HCT116 (cell line): ENCODE data around the gene TBC1D1. TPM values are rescaled to one million over a fixed set of nuclear protein-coding genes. Genes with fewer than 3 reads are reported as not detected.

ENCODE experiments used
- ATAC-seq: fragments of 200-7000 bp; cut with Tn5 transposase; 2 replicates; pipeline ENCODE4 v1.9.1; 2020; ENCODE audit warnings: mild to moderate bottlenecking, moderate library complexity
- BruUV-seq: library from RNA; stranded (reverse); fragments of 400-500 nt; replicated peaks from 2 replicates; lab custom pipeline; 2021; lab: Mats Ljungman, UMichigan
- CTCF ChIA-PET: fragments of 300-600 bp; sonication (Branson Sonifier 250); formaldehyde crosslinking; loops from one replicate; lab custom pipeline; 2021; ENCODE audit warnings: antibody characterized with exemption; lab: Charles Lee
- POLR2A ChIA-PET: fragments of 300-600, 350-600 bp; sonication (Branson Sonifier 250); formaldehyde crosslinking; loops from one replicate; lab custom pipeline; 2021; ENCODE audit warnings: antibody characterized with exemption; lab: Charles Lee
- RAD21 ChIA-PET, 2 experiments: fragments of 300-600 bp; sonication (Branson Sonifier 250); formaldehyde crosslinking; loops; one replicate each; lab custom pipeline; 2023; ENCODE audit warnings: low total read pairs in 2 of 2; ENCODE audit not compliant: uncharacterized antibody in 2 of 2, unreplicated experiment in 2 of 2, low non-redundant PET in 1 of 2; lab: Charles Lee
- DNase-seq: peaks from one replicate; pipeline ENCODE4 v3.0.0-alpha.2; 2010; ENCODE audit warnings: low read depth, low spot score
- H2AFZ ChIP-seq: fragments of 200-600 bp; shearing (Covaris generic), sonication (generic); 2 replicates; pipeline ENCODE4 v1.6.1; 2017; ENCODE audit warnings: low read depth, mixed run types, mixed read lengths, antibody characterized with exemption, low read length; ENCODE audit not compliant: poor library complexity, severe bottlenecking
- H3K27ac ChIP-seq: 2 replicates; pipeline ENCODE4 v1.5.1; 2012; ENCODE audit warnings: low read depth, low read length
- H3K27me3 ChIP-seq: fragments of 200-600 bp; sonication (generic); 2 replicates; pipeline ENCODE4 v1.6.1; 2016; ENCODE audit warnings: mixed run types, low read length, mixed read lengths; ENCODE audit not compliant: insufficient read depth
- H3K36me3 ChIP-seq, 2 experiments: fragments of 200-500 bp in 1 of 2; fragments of 200-600 bp in 1 of 2; sonication (Bioruptor generic) in 1 of 2; sonication (generic) in 1 of 2; 2 replicates each; pipeline versions ENCODE4 v1.5.1 to v1.6.1; 2014 to 2016; ENCODE audit warnings: low read length in 2 of 2, inconsistent platforms in 1 of 2, mixed read lengths in 1 of 2, mixed run types in 1 of 2; ENCODE audit not compliant: insufficient read depth in 2 of 2, control insufficient read depth in 1 of 2
- H3K4me1 ChIP-seq, 2 experiments: fragments of 200-600 bp in 1 of 2; sonication (generic) in 1 of 2; 2 replicates each; pipeline versions ENCODE4 v1.5.1 to v1.6.1; 2012 to 2017; ENCODE audit warnings: low read length in 2 of 2, inconsistent platforms in 1 of 2, mild to moderate bottlenecking in 1 of 2, mixed read lengths in 1 of 2, mixed run types in 1 of 2, moderate library complexity in 1 of 2; ENCODE audit not compliant: insufficient read depth in 2 of 2, control insufficient read depth in 1 of 2
- H3K4me2 ChIP-seq: fragments of 200-600 bp; sonication (generic); 2 replicates; pipeline ENCODE4 v1.6.1; 2017; ENCODE audit warnings: mixed run types, low read length, mixed read lengths
- H3K4me3 ChIP-seq, 2 experiments: fragments of 200-600 bp in 1 of 2; sonication (generic) in 1 of 2; replicated peaks in 1 of 2; 2 replicates each; pipeline ENCODE4 v1.5.1; 2011 to 2016; ENCODE audit warnings: low read length in 2 of 2, control low read depth in 1 of 2, low read depth in 1 of 2, mild to moderate bottlenecking in 1 of 2, mixed read lengths in 1 of 2, mixed run types in 1 of 2
- H3K79me2 ChIP-seq: fragments of 200-600 bp; sonication (generic); 2 replicates; pipeline ENCODE4 v1.6.1; 2017; ENCODE audit warnings: mild to moderate bottlenecking, mixed run types, low read length, moderate library complexity, mixed read lengths; ENCODE audit not compliant: insufficient read depth
- H3K9ac ChIP-seq: fragments of 200-600 bp; sonication (generic); 2 replicates; pipeline ENCODE4 v1.6.1; 2016; ENCODE audit warnings: low read length, mixed read lengths
- H3K9me2 ChIP-seq: fragments of 200-600 bp; sonication (generic), shearing (Covaris generic); 2 replicates; pipeline ENCODE4 v1.6.1; 2017; ENCODE audit warnings: mixed run types, mild to moderate bottlenecking, moderate library complexity; ENCODE audit not compliant: insufficient read depth
- H3K9me3 ChIP-seq, 2 experiments: fragments of 200-500 bp in 1 of 2; fragments of 200-600 bp in 1 of 2; sonication (Bioruptor generic) in 1 of 2; sonication (generic) in 1 of 2; 2 replicates each; pipeline ENCODE4 v1.6.1; 2014 to 2017; ENCODE audit warnings: low read length in 2 of 2, mixed read lengths in 2 of 2, inconsistent platforms in 1 of 2, low read depth in 1 of 2, mild to moderate bottlenecking in 1 of 2, mixed run types in 1 of 2, moderate library complexity in 1 of 2; ENCODE audit not compliant: control insufficient read depth in 1 of 2, insufficient read depth in 1 of 2
- H4K20me1 ChIP-seq: fragments of 200-600 bp; sonication (generic), shearing (Covaris generic); 2 replicates; pipeline ENCODE4 v1.6.1; 2017; ENCODE audit warnings: mixed run types, mild to moderate bottlenecking, moderate library complexity; ENCODE audit not compliant: insufficient read depth
- ATF3 ChIP-seq: IDR thresholded peaks from 2 replicates; pipeline ENCODE4 v1.6.1; 2012
- CTCF ChIP-seq, 3 experiments: fragments of 200-600 bp in 1 of 3; sonication (generic) in 1 of 3; IDR thresholded peaks in 2 of 3; conservative IDR thresholded peaks in 1 of 3; 2 replicates each; pipeline ENCODE4 v1.5.1; 2012 to 2017; ENCODE audit warnings: low read depth in 2 of 3, low read length in 2 of 3, antibody characterized with exemption in 1 of 3, borderline replicate concordance in 1 of 3, control low read depth in 1 of 3, mild to moderate bottlenecking in 1 of 3, mixed read lengths in 1 of 3, mixed run types in 1 of 3, moderate library complexity in 1 of 3; ENCODE audit not compliant: insufficient read depth in 1 of 3
- EGR1 ChIP-seq: IDR thresholded peaks from 2 replicates; pipeline ENCODE4 v1.6.1; 2012; ENCODE audit warnings: low read depth
- ELF1 ChIP-seq: IDR thresholded peaks from 2 replicates; pipeline ENCODE4 v1.6.1; 2012; ENCODE audit warnings: low read depth, borderline replicate concordance
- EZH2 ChIP-seq: fragments of 200-600 bp; sonication (generic); IDR thresholded peaks from 2 replicates; pipeline ENCODE4 v1.6.1; 2017; ENCODE audit warnings: antibody characterized with exemption, mixed run types
- EZH2phosphoT487 ChIP-seq: fragments of 200-600 bp; IDR thresholded peaks from 2 replicates; pipeline ENCODE4 v1.6.1; 2018; ENCODE audit warnings: antibody characterized with exemption, borderline replicate concordance
- FOSL1 ChIP-seq: IDR thresholded peaks from 2 replicates; pipeline ENCODE4 v1.6.1; 2012; ENCODE audit warnings: low read depth
- MAX ChIP-seq: IDR thresholded peaks from 2 replicates; pipeline ENCODE4 v1.6.1; 2012
- RAD21 ChIP-seq: IDR thresholded peaks from 2 replicates; pipeline ENCODE4 v1.6.1; 2012; ENCODE audit warnings: low read depth, mild to moderate bottlenecking
- SIN3A ChIP-seq: IDR thresholded peaks from 2 replicates; pipeline ENCODE4 v1.6.1; 2012; ENCODE audit warnings: low read depth
- SP1 ChIP-seq: IDR thresholded peaks from 2 replicates; pipeline ENCODE4 v1.6.1; 2012; ENCODE audit warnings: low read depth
- TCF7L2 ChIP-seq: IDR thresholded peaks from 2 replicates; pipeline ENCODE4 v1.7.0; 2011; ENCODE audit warnings: borderline replicate concordance, inconsistent platforms; ENCODE audit not compliant: insufficient read depth, insufficient read length; ENCODE audit errors: extremely low read depth
- ZBTB33 ChIP-seq: IDR thresholded peaks from 2 replicates; pipeline ENCODE4 v1.6.1; 2011; ENCODE audit warnings: mild to moderate bottlenecking, low read length, moderate library complexity; ENCODE audit not compliant: insufficient replicate concordance; ENCODE audit errors: extremely low read depth
- ZNF274 ChIP-seq: fragments of 200-500 bp; sonication (Bioruptor generic); IDR thresholded peaks from 2 replicates; pipeline ENCODE4 v1.6.1; 2014; ENCODE audit warnings: mild to moderate bottlenecking, low read depth, low read length, inconsistent platforms
- intact Hi-C: fragments of 100-400 bp; cut with micrococcal nuclease; formaldehyde crosslinking; loops from 2 replicates; pipeline ENCODE4 v1.10.0; 2022
- total RNA-seq: library from RNA; stranded (reverse); gene quantifications from one replicate; pipeline ENCODE4 v1.2.1, GENCODE V29; 2021; ENCODE audit not compliant: unreplicated experiment

The TBC1D1 gene
- total RNA-seq, 1 experiment from 2014 or later: 82.7 TPM

- ATAC-seq: no peak
- BruUV-seq: no TSS peak
Measured at GRCh38 chr4:38001927-38002326, 111.0 kb downstream of the TBC1D1 start.

GRCh38 chr4:38002451-38003071 lies 111.7 kb downstream of the TBC1D1 start:
- no peaks in the 10 kb centered on the region for H3K36me3 ChIP-seq
- H3K9me3 ChIP-seq: no peaks in the 10 kb centered on the region
- DNase-seq (no peak), ATAC-seq (no peak)
- no peak overlapping the region for H3K4me2 ChIP-seq
- H3K27me3 ChIP-seq: no peaks in the 10 kb centered on the region
- H3K4me3 ChIP-seq: no peak overlapping the region
- no TSS peak for BruUV-seq
- ChIA-PET CTCF (no interaction called here), RAD21 (no interaction called here), POLR2A (no interaction called here)
- H3K79me2 ChIP-seq: peaks cover 8% of the 10 kb centered on the region
- no peaks in the 10 kb centered on the region for H3K9me2 ChIP-seq
- H4K20me1 ChIP-seq: no peaks in the 10 kb centered on the region
- H3K4me1 ChIP-seq: peaks cover 0 to 3% of the 10 kb centered on the region in 2 experiments; a peak in 1 of 4 replicates
- no peak overlapping the region for H3K9ac ChIP-seq
- no peak overlapping the region for H2AFZ ChIP-seq
- intact Hi-C loops: no loop called here
- no peak overlapping the region for H3K27ac ChIP-seq
- TF ChIP-seq TCF7L2 (no peak), ZBTB33 (no peak), FOSL1 (no peak), ATF3 (no peak), ZNF274 (no peak), EGR1 (no peak), ELF1 (no peak), RAD21 (no peak), EZH2phosphoT487 (no peak), SIN3A (no peak), CTCF (IDR thresholded peaks at IDR 0.05 in 2 of 3, conservative IDR thresholded peaks at IDR 0.05 in 1 of 3; ENCODE audit: borderline replicate concordance in 1 of 3, insufficient read depth in 1 of 3, low read depth in 2 of 3, low read length in 2 of 3) (no peak), EZH2 (no peak), MAX (no peak)

More at GRCh38 chr4:38001927-38002326, 111.0 kb downstream of the TBC1D1 start:
- no peaks in the 10 kb centered on the region for H3K36me3 ChIP-seq
- no peaks in the 10 kb centered on the region for H3K9me2 ChIP-seq
- H3K9ac ChIP-seq: no peak overlapping the region
- no peaks in the 10 kb centered on the region for H3K9me3 ChIP-seq
- intact Hi-C loops: no loop called here
- RAD21 ChIA-PET: no interaction called here
- H3K4me3 ChIP-seq: no peak overlapping the region
- DNase-seq: no peak
- no peak overlapping the region for H2AFZ ChIP-seq
- CTCF ChIA-PET: no interaction called here
- no peaks in the 10 kb centered on the region for H4K20me1 ChIP-seq
- no peak overlapping the region for H3K4me2 ChIP-seq
- POLR2A ChIA-PET: no interaction called here
- H3K27ac ChIP-seq: no peak overlapping the region
- no peak for TF ChIP-seq SP1
- TF ChIP-seq, all 23 proteins: peak for 0
- Histone ChIP-seq H3K27me3 (no peaks in the 10 kb centered on the region), H3K4me1 (peaks cover 0 to 3% of the 10 kb centered on the region in 2 experiments; a peak in 1 of 4 replicates), H3K79me2 (peaks cover 7% of the 10 kb centered on the region)
